ENCODE measurements around the gene ARHGEF7. TPM values are rescaled to one million over a fixed set of nuclear protein-coding genes. Genes with fewer than 3 reads are reported as not detected.

The ARHGEF7 gene
- total RNA-seq, 1 donor = 52.2 TPM

DNA sequence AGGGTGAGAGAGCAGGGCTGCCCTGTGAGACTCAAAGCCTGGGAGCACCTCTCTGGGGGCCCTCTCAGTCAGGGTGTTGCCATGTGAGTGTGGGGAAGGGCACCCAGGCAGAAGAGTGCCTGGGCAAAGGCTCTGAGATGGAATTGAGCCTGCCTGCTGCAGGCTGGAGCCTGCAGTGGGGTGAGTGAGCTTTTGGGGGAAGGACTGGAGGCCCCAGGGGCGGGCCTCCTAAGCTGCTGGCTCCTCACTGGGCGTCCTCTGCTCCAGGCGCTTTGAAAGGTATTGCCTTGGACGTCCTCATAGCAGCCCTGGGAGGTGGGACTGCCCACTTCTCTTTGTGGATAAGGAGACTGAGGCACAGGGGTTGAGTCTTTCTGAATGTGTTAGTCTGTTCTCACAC lies 60.3 kb downstream of the ARHGEF7 start:
- no peak overlapping the region for H3K4me3 ChIP-seq (ENCODE audit: low read depth, low read length)
- TF ChIP-seq, protein P1, sequence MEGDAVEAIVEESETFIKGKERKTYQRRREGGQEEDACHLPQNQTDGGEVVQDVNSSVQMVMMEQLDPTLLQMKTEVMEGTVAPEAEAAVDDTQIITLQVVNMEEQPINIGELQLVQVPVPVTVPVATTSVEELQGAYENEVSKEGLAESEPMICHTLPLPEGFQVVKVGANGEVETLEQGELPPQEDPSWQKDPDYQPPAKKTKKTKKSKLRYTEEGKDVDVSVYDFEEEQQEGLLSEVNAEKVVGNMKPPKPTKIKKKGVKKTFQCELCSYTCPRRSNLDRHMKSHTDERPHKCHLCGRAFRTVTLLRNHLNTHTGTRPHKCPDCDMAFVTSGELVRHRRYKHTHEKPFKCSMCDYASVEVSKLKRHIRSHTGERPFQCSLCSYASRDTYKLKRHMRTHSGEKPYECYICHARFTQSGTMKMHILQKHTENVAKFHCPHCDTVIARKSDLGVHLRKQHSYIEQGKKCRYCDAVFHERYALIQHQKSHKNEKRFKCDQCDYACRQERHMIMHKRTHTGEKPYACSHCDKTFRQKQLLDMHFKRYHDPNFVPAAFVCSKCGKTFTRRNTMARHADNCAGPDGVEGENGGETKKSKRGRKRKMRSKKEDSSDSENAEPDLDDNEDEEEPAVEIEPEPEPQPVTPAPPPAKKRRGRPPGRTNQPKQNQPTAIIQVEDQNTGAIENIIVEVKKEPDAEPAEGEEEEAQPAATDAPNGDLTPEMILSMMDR (IDR thresholded peaks at IDR 0.05; ENCODE audit: insufficient read depth, low read depth, low read length) = no peak
- DNase-seq (ENCODE audit: low read depth) = no peak

DNA sequence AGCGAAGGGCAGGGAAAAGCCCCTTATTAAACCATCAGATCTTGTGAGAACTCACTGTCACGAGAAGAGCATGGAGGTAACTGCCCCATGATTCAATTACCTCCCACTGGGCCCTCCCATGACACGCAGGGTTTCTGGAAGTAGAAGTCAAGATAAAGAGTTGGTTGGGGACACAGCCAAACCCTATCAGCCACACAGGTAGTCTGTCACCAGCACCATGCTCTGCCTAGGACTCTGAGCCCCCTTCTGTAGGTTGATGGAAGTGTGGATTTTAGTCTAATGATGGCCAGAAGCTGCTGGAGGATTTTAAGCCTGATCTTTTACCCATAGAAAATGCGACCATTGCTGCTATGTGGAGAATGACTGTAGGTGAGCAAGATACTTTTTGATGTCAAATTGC lies 60.8 kb downstream of the ARHGEF7 start:
- no peak for DNase-seq (ENCODE audit: low read depth)
- H3K4me3 ChIP-seq (ENCODE audit: low read depth, low read length) = no peak overlapping the region
- TF ChIP-seq, protein P1 (IDR thresholded peaks at IDR 0.05; ENCODE audit: insufficient read depth, low read depth, low read length) = no peak

DNA sequence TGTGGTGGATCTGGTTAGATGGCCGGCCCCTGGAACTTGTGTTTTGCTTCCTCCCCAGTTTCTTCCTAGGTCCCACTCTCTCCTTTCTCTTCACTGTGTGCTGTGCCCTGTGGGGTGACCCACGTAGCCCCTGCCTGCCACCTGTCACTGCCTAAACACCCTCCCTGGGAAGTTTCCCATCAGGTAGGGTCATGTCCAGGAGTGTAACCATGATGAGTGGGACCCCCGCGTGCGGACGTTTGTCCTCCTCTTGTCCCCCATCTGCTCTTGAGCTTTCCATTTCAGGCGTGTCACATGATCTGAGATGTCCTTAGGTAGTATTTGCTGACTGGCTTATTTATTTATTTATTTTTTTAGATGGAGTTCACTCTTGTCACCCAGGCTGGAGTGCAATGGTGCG lies 61.3 kb downstream of the ARHGEF7 start:
- no peak for DNase-seq (ENCODE audit: low read depth)
- H3K4me3 ChIP-seq (ENCODE audit: low read depth, low read length) = no peak overlapping the region
- TF ChIP-seq, protein P1 (IDR thresholded peaks at IDR 0.05; ENCODE audit: insufficient read depth, low read depth, low read length) = no peak

DNA sequence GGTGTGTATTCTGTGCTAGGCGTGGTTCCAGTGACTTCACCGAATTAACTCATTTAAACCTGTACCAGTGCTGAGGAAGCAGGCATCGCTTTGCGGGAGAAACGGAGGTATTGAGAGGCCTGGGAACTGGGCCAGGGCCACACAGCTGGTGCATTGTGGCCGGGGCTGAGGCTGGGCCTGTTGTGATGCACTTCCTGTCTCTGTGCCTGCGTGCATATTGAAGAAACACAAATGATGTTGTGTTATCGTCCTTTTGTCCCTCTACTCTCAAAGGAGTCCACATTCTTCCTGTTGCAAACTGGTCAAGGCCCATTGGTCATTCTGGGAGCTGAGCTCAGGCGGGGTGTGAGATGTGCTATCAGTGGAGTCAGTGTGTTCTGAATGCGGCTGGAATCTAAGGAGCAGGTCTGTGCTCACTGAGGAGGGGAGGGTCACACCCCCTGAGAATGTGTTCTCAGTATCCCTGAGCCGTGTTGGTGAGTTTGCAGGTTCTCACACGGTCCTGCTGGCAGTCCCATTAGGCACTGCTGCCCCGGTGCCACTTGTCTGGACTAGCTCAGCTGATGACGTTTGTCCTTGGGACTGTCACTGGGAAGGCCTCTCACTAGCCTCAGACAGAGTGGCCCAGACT lies 62.1 kb downstream of the ARHGEF7 start:
- H3K4me3 ChIP-seq (ENCODE audit: low read depth, low read length) = no peak overlapping the region
- peak; percentile 33 for DNase-seq (ENCODE audit: low read depth)
- TF ChIP-seq, protein P1 (IDR thresholded peaks at IDR 0.05; ENCODE audit: insufficient read depth, low read depth, low read length) = no peak

DNA sequence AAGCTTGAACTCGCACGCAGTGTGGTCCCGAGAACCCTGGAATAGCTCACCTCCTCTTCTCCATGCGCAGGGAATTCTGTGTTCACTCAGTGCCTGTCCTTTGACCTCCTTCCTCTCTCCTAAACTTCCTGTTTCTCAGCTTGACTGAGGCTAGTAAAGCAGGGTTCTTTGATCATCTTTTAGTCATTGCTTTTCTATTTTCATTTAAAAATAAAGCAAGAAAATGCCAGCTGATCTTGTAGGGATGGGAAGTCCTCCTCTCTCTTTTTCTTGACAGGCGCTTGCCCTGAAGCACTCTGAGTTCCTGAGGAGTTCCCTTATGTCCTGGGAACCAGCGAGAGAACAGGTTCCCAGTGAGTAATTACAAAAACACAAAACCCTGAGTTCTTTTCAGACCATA lies 62.8 kb downstream of the ARHGEF7 start:
- TF ChIP-seq, protein P1 (IDR thresholded peaks at IDR 0.05; ENCODE audit: insufficient read depth, low read depth, low read length) = no peak
- peak; percentile 74 for DNase-seq (ENCODE audit: low read depth)
- no peak overlapping the region for H3K4me3 ChIP-seq (ENCODE audit: low read depth, low read length)

GRCh38 chr13:111178402-111178801 lies 63.3 kb downstream of the ARHGEF7 start:
- no peak overlapping the region for H3K4me3 ChIP-seq (ENCODE audit: low read depth, low read length)
- TF ChIP-seq, protein P1 (IDR thresholded peaks at IDR 0.05; ENCODE audit: insufficient read depth, low read depth, low read length) = no peak
- DNase-seq (ENCODE audit: low read depth) = no peak
